GM18498 (cell line): ENCODE results near the gene SMARCA4.
"Not testable (repeated sequence)": the region's sequence is repeated elsewhere in the genome, so short reads cannot be mapped to it uniquely, and the experiment has no call there.

Experiments used
- ATAC-seq: cut with Tn5 transposase; IDR thresholded peaks from one replicate; pipeline ENCODE4 v1.9.1; 2021; ENCODE audit warnings: mild to moderate bottlenecking, moderate library complexity; ENCODE audit not compliant: unreplicated experiment

The SMARCA4 gene

DNA sequence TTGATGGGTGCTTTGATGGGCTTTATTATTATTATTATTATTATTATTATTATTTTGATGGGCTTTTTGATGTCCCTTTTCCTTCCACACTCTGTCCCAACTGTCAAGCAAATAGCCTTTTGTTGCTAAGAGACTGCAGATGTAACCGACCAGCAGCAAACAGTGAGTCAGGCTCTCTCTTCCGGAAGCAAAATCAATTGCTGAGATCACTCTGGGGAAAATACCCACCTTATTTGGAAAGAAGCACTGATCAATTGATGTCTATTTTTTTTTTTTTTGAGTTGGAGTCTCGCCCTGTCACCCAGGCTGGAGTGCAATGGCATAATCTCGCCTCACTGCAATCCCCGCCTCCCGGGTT, 131.3 kb downstream of the SMARCA4 start:
- no peak for ATAC-seq

DNA sequence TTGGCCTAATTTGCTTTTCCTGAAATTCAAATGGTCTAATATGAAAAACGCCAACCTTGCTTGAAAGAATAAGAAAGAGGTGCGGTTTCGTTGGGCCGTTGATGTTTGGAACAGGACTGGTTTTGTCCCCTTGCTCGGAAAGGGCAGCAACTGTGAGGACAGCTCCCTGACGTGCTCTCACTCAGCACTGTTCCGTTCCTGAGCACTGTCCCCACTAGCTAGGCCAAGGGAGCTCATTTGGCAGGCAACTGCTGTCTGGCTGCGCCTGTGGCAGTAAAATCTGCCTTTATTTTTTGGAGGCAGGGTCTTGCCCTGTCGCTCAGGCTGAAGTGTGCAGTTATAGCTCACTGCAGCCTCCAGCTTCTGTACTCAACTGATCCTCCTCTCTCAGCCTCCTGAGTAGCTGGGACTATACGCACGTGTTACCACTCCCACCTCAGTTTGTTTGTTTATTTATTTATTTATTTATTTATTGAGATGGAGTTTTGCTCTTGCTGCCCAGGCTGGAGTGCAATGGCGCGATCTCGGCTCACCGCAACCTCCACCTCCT, 132.9 kb downstream of the SMARCA4 start:
- ATAC-seq: no peak

DNA sequence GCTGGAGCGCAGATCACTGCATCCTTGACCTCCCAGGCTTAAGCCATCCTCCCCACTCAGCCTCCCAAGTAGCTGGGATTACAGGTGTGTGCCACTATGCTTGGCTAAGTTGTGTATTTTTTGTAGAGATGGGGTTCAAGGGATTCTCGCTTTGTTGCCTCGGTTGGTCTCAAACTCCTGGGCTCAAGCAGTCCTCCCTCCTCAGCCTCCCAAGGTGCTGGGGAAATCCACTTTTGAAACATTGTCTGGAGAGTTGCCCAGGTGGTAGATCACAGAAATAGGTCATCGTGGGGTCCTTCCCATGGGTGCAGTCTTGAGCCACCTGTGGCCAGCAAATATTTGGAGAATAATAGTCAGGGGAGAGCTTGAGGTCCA, 133.7 kb downstream of the SMARCA4 start:
- ATAC-seq: no peak

DNA sequence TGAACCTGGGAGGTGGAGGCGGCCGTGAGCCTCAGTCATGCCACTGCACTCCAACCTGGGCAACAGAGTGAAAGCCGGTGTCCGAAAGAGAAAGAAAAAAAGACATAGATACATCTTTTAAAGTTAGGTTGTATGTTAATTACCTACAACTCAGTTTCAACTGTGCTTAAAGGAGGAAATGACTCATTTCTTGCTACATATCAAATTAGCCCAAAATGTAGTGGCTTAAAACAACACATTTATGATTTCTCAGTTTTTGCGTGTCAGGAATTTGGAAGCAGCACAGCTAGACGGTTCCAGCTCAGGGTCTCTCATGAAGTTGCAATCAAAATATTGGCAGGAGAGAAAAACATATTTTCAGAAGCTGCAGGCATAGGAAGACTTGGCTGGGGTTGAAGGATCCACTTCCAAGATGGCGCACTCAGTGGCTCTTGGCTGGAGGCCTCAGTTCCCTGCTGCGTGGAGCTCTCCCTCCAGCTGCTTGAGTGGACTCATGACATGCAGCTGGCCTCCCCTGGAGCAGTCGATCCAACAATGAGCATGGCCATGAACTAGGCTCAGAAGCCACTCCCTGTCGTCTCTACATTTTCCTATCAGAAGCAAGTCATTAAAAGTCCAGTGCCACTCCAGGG, 135.5 kb downstream of the SMARCA4 start:
- ATAC-seq: peak; percentile 52

DNA sequence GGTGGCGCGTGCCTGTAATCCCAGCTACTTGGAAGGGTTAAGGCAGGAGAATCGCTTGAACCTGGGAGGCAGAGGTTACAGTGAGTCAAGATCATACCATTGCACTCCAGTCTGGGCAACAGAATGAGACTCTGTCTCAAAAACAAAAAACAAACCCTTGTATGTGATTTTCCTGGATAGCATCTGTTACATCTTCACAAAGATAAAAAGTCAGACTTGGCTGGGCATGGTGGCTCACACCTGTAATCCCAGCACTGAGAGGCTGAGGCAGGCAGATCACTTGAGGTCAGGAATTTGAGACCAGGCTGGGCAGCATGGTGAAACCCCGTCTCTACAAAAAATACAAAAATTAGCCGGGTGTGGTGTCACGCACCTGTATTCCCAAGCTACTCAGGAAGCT, 136.5 kb downstream of the SMARCA4 start:
- ATAC-seq: not testable (repeated sequence)

DNA sequence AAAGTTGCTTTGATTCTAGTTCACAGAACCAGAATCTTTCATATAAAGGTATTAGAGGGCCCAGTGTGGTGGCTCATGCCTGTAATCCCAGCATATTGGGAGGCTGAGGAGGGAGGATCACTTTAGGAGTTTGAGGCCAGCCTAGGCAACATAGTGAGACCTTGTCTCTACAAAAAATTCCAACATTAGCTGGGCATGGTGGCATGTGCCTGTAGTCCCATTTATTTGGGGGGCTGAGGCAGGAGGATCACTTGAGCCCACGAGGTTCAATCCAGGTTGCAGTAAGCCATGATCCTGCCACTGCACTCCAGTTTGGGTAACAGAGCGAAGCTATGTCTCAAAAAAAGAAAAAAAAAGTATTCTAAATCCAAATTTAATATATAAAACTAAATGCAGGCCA, 137.5 kb downstream of the SMARCA4 start:
- ATAC-seq: no peak

DNA sequence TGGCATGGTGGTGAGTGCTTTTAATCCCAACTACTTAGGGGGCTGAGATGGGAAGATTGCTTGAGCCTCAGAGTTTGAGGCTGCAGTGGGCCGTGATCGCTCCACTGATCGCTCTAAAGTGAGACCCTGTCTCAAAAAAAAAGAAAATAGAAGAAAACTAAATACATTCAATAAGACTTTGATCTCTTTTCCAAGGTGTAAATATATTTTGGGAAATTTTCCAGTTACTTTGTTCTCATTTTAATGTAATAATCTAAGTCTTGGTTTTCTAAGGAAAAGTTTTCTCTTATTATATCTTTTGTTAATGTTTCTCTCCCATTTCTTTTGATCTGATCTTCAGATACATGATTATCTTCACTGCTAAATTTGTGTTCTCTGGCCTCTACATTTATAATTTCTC, 138.0 kb downstream of the SMARCA4 start:
- ATAC-seq: no peak

DNA sequence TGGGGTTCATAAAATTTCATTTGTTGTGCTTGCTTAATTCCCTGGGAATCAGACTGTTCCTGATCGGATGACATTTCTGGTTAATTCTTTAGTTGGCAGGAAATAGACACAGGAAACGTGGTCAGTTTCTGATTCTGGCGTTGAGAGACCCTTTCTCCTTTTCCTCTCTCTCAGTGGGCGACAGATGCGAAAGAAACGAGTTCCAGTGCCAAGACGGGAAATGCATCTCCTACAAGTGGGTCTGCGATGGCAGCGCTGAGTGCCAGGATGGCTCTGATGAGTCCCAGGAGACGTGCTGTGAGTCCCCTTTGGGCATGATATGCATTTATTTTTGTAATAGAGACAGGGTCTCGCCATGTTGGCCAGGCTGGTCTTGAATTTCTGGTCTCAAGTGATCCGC, 139.2 kb downstream of the SMARCA4 start:
- ATAC-seq: no peak

DNA sequence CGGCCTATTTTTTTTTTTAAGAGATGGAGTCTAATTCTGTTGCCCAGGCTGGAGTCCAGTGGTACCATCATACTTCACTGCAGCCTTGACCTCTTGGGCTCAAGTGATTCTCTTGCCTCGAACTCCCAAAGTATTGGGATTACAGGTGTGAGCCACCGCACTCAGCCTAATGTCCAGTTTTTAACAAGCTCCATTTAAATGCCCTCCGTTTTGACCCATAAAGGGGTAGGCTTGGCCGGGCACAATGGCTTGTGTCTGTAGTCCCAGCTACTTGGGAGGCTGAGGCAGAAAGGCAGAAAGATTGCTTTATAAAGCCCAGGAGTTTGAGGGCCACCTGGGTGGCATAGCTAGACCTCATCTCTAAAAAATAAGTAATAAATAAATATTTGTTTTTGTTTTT, 140.2 kb downstream of the SMARCA4 start:
- no peak for ATAC-seq

DNA sequence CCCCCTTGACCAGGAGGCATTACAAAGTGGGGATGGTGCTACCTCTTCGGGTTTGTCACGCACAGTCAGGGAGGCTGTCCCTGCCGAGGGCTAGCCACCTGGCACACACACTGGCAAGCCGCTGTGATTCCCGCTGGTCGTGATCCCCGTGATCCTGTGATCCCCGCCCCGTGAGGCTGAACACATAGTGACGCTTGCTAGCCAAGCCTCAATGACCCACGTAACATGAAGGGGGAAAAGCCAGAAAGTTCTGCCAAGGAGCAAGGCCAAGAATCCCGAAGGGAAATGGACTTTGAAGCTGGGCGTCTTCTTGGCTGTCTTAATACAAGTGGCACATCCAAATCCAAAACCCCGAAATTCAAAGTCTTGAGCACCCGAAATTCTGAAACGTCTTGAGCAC, 142.1 kb downstream of the SMARCA4 start:
- no peak for ATAC-seq

DNA sequence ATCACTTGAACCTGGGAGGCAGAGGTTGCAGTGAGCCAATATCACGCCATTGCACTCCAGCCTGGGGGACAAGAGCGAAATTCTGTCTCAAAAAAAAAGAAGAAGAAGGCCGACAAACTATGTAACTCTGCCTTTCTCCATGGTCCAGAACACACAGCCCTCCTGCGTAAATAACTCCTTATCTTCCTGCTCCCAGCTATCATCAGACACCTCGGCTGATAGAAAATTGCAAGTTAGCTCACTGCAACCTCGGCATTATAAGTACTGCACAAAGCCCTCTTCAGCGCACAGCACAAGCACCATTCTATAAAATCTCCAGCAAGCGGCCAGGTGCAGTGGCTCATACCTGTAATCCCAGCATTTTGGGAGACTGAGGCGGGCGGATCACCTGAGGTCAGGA, 142.8 kb downstream of the SMARCA4 start:
- ATAC-seq: not testable (repeated sequence)

DNA sequence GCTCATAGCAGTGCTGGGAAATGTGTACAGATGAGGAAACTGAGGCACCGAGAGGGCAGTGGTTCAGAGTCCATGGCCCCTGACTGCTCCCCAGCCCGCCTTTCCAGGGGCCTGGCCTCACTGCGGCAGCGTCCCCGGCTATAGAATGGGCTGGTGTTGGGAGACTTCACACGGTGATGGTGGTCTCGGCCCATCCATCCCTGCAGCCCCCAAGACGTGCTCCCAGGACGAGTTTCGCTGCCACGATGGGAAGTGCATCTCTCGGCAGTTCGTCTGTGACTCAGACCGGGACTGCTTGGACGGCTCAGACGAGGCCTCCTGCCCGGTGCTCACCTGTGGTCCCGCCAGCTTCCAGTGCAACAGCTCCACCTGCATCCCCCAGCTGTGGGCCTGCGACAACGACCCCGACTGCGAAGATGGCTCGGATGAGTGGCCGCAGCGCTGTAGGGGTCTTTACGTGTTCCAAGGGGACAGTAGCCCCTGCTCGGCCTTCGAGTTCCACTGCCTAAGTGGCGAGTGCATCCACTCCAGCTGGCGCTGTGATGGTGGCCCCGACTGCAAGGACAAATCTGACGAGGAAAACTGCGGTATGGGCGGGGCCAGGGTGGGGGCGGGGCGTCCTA, 144.3 kb downstream of the SMARCA4 start:
- ATAC-seq: no peak

DNA sequence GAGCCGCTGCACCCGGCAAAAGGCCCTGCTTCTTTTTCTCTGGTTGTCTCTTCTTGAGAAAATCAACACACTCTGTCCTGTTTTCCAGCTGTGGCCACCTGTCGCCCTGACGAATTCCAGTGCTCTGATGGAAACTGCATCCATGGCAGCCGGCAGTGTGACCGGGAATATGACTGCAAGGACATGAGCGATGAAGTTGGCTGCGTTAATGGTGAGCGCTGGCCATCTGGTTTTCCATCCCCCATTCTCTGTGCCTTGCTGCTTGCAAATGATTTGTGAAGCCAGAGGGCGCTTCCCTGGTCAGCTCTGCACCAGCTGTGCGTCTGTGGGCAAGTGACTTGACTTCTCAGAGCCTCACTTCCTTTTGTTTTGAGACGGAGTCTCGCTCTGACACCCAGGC, 145.6 kb downstream of the SMARCA4 start:
- ATAC-seq: no peak

DNA sequence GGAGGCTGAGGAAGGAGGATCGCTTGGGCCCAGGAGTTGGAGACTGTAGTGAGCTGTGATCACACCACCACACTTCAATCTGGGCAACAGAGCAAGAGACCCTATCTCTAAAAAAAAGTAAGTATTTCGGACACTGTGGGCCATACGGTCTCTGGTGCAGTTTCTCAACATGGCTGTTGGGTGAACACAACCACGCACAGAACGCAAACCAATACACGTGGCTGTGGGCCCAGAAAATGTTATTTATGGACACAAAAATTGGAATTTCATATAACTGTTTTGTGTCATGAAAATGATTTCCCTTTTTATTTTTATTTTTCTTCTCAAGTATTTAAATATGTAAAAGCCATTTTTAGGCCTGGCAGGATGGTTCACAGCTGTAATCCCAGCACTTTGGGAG, 147.9 kb downstream of the SMARCA4 start:
- no peak for ATAC-seq

DNA sequence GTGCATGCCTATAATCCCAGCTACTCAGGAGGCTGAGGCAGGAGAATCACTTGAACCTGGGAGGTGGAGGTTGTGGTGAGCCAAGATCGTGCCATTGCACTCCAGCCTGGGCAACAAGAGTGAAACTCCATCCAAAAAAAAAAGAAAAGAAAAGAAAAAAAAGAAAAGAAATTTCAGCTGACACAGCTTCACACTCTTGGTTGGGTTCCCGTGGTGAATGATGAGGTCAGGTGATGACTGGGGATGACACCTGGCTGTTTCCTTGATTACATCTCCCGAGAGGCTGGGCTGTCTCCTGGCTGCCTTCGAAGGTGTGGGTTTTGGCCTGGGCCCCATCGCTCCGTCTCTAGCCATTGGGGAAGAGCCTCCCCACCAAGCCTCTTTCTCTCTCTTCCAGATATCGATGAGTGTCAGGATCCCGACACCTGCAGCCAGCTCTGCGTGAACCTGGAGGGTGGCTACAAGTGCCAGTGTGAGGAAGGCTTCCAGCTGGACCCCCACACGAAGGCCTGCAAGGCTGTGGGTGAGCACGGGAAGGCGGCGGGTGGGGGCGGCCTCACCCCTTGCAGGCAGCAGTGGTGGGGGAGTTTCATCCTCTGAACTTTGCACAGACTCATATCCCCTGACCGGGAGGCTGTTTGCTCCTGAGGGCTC, 150.4 kb downstream of the SMARCA4 start:
- no peak for ATAC-seq

DNA sequence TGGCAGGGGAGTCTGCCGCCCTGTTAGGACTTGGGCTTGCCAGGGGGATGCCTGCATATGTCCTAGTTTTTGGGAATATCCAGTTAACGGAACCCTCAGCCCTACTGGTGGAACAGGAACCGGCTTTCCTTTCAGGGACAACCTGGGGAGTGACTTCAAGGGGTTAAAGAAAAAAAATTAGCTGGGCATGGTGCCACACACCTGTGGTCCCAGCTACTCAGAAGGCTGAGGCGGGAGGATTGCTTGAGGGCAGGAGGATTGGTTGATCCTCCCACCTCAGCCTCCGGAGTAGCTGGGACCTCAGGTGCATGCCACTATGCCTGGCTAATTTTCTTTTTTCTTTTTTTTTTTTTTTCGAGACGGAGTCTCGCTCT, 150.9 kb downstream of the SMARCA4 start:
- ATAC-seq: no peak
